HG02642 (cell line): ENCODE data around the gene GNA12.

Experiments
- ATAC-seq: cut with Tn5 transposase; IDR thresholded peaks from one replicate; pipeline ENCODE4 v1.9.1; 2021; ENCODE audit warnings: mild to moderate bottlenecking; ENCODE audit not compliant: unreplicated experiment, poor library complexity

GNA12 gene

GRCh38 chr7:2840458-2840857 lies 3.6 kb downstream of the GNA12 start:
- ATAC-seq = no peak

DNA sequence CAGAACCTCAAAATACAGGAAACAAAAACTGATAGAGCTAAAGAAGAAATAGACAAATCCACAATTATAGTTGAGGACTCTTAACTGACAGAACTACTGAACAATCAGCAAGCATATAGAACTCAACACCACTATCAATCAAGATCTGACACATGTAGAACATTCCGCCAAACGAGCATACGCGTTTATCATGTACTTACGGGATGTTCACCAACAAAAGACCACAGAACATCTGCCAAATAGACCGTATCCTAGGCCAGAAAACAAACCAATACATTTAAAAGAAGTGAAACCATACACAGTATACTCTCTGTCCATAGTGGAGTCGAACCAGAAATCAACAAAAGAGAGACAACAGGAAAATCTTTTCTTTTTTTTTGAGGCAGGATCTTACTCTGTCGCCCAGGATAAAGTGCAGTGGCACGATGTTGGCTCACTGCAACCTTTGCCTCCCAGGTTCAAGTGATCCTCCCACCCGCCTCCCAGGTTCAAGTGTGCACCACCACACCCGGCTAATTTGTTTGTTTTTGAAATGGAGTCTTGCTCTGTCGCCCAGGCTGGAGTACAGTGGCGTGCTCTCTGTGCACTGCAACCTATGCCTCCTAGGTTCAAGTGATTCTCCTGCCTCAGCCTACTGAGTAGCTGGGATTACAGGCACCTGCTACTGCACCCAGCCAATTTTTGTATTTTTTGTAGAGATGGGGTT lies 5.1 kb downstream of the GNA12 start:
- peak; percentile 50 for ATAC-seq

GRCh38 chr7:2838451-2838850 lies 5.7 kb downstream of the GNA12 start:
- ATAC-seq = no peak

DNA sequence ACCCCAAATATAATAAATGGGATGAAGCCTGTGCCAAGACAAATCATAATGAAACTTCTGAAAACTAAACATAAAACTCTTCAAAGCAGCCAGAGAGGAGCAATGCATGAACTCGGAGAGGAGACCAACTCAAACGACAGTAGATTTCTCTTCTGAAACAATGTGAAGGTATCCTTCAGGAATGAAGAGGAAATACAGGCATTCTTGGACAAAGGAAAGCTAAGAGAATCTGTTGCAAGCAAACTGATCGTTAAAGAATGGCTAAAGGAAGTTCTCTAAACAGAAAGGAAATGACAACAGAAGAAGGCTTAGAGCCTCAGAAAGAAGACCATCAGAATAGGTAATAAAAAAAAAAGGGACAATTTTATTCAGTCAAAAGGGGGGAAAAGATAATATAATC lies 6.6 kb downstream of the GNA12 start:
- no peak for ATAC-seq

DNA sequence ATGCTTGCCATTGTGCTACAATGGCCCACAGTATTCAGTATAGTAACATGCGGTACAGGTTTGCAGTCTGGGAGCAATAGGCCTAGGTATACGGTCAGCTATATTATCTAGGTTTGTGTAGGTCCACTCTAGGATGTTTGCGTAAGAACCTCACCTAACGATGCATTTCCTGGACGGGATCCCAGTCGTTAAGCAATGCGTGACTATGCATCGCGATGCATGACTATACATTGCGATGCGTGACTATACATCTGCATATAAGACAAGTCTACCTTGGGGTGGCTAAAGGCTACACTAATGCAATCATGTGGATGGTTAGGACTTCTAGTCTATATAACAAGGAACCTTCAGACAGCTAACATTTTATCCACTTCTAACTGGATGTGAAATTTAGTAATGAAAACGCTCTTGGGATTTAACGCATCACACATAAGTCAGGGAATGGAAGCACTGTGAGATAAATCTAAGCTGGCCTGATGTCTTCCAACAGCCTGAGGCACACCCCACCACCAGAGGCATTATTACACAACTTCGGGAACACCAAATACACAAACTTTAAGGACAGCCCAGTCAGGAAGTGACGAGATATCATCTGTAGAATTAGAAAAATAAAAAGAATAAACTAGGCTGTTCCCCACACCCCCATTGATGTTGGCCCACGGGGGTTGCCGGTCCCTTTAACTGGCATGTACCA lies 9.2 kb downstream of the GNA12 start:
- no peak for ATAC-seq

DNA sequence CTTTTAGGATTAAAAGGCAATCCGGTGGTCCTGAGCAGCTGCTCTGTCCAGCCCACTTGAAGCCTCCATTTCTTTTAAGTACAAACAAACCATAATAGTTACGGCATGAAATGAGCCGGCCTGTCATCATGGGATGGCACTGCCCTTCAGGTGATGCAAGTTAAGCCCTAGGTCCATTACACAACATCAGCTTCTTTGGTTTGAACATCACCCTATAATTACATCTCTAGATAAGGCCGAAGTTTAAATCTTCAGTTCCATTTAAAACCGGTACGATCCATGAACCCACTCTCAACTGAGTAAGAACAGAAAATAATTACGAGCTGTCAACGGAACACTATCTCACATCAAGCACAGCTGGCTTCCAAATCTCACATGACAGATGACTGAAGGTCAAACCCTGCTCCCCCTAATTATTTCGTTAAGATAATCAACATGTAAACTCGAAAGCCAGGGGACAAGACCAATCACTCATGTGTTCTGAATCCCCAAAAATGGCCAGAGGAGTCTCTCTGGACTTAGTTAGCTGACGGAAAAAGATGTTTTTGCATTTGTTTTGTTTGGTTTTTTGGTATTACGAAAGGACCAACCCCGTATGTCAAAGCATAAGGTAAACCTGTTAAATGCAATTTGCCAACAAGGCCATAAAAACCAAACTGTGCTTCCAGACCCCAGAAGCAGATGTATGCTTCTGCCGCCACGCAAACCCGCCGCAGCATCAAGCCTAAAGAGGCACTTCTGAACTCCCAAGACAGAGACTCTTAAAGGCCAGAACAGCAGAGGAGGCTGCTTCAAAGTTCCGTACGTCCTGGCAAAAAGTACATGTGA lies 10.8 kb downstream of the GNA12 start:
- ATAC-seq = no peak

GRCh38 chr7:2832461-2832860 lies 11.6 kb downstream of the GNA12 start:
- ATAC-seq = no peak

- no peak for ATAC-seq
These were observed 13.3 kb downstream of the GNA12 start for GRCh38 chr7:2830609-2831376.

DNA sequence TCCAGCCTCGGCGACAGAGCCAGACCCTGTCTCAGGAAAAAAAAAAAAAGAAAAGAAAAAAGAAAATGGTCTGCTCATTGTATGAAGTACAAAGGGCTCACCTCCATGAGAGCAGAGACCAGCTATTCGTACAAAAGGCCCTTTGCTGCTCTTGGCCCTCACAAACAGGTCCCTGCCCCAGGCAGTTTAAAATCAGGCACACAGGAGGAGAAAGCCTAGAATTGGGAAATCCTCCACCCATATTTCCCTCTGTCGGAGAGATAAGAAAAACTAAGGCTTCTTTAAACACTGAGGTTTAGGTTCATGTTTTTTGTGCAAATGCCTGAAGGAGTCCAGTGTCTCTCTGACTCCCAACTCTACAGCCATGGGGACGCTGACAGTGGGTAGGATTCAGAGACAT lies 15.1 kb downstream of the GNA12 start:
- ATAC-seq = no peak

DNA sequence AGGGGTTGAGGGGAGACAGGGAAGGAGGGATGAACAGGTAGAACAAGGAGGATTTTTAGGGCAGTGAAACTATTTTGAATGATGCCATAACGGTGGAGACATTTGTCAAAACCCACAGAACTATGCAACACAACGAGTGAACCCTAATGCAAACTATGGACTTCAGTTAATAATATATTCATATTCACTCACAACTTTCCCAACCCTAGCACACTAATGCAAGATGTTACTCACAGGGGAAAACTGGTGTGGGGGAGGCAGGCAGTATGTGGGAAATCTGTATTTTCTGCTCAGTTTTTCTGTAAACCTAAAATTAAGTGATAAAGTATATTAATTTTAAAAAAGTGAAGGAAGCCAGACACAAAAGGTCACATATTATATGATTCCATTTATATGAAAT lies 17.3 kb downstream of the GNA12 start:
- no peak for ATAC-seq

GRCh38 chr7:2825559-2826227 lies 18.4 kb downstream of the GNA12 start:
- ATAC-seq = no peak

DNA sequence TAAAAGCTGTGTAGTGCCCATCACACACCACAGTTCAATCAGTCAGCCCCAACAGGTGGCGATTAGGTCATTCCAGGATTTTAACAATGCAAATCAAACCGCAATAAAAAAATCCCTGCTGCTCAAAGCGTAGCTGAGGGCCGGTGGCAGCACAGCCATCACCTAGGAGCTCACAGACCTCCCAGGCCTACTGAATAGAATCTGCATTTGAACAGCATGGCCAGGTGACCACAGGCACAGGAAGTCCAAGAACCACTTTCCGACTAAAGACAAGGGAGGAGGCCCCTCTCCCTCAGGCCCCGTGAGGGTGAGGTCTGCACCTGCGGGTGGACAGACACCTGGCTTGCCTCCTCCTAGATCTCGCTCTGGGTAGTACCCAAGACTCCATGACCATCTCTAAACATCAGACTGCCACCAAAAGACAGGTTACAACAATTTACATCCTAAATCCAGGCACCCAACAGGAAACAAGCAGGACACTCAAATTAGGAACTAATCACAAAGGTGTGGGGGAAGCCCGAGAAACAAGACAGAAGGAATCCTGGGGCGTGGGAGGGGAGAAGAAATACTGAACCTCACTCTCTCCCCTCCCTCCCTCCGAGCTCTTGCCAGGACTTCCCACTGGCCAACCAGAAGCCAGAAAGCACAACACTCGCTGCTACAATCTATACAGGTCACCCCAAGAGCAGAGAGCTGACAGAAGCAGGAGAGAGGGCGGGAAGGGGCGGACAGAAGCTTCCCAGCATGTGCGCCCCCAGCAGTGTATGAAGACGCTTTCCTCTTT lies 19.2 kb downstream of the GNA12 start:
- peak; percentile 53 for ATAC-seq

DNA sequence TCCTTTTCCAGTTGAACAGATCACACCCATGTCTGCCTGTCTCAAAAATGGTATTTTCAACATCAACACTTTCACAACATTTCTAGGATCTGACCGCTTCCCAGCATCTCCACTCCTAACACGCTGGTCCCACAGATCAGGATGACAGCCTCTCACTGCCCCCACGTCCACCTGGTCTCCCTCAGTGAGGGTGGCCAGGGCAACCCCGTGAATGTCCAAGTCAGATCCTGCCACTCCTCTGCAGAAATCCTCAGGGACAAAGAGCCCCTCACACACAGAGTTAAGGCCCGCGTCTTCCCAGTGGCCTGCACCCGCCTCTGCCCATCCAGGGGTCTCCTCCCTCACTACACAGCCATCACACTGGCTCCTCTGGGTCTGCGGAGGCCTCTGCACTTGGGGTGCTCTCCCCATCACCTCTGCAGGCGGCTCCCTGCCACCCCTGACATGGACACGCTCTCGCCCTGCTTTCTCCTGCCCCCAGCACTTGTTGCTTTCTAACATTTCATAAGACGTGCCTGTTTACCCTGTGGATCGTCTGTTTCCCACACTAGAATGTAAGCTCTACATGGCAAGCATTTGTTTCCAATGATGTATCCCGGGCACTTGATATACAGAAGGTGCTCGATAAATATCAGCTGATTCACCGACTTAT lies 20.0 kb downstream of the GNA12 start:
- ATAC-seq = no peak

GRCh38 chr7:2823130-2823529 lies 21.0 kb downstream of the GNA12 start:
- no peak for ATAC-seq

- peak; percentile 58 for ATAC-seq
These were observed 22.1 kb downstream of the GNA12 start for GRCh38 chr7:2821842-2822507.

DNA sequence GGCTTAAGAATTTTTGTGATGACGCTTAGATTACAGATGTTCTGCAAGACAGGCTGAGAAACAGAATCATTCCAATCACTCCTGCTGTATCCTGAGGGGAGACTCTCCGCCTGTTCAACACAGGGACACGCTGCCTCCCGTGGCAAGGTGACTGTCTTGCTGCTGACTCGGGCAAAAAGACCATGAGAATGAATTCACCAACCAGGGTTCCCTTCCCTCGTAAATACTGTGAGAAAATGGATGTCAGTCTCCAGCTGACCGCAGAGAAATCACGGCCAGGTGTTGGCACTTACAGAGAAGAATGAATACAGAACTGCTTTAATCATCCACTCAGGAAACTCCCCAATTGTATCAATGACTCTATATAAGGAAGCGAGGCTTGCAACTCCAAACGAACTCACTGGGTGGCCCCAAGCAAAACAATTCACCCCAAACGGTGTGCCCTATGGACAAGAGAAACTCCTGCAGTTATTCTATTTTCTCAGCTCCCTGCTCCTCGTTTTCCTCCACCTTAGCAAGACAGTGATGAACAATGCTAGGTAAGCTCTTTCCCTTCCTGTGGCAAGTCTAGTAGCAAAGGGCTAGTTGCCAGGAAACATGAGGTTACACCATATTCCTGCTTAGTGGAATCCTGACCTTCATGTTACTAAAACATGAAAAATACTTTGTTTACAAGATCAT lies 22.8 kb downstream of the GNA12 start:
- peak; percentile 40 for ATAC-seq

DNA sequence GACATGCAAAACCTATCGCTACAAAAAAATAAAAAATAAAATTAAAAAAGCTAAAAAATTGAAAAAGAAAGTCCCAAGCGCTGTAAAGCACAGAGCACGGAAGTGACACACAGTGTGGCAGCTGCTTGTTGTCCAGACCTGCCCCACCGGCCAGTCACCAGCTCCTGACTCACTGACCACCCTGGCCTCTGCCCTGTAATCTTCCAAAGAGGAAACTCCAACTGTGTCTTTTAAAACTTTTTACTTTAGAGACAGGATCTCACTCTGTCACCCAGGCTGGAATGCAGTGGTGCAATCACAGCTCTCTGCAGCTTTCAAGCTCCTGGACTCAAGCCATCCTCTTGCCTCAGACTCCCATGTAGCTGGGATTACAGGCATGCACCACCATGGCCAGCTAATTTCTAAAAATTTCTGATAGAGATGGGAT lies 23.6 kb downstream of the GNA12 start:
- ATAC-seq = no peak

GRCh38 chr7:2819954-2820397 lies 24.1 kb downstream of the GNA12 start:
- ATAC-seq = no peak
